SK-N-SH treated with all-trans-retinoic acid at 6 μM for 48 hours (cell line): ENCODE results near the gene CHST15.

Source experiments
- CSDC2 ChIP-seq: fragments of 250-450 bp; sonication (Bioruptor Pico); IDR thresholded peaks from 2 replicates; pipeline ENCODE4 v1.5.0; 2020; ENCODE audit warnings: mild to moderate bottlenecking, moderate library complexity
- OSR1 ChIP-seq: fragments of 250-450 bp; sonication (Bioruptor Pico); IDR thresholded peaks from 2 replicates; pipeline ENCODE4 v1.8.0; 2022; ENCODE audit warnings: moderate library complexity, mild to moderate bottlenecking, inconsistent platforms
- PPARA ChIP-seq: fragments of 250-450 bp; sonication (Bioruptor Pico); IDR thresholded peaks from 2 replicates; pipeline ENCODE4 v1.5.0; 2020; ENCODE audit warnings: mild to moderate bottlenecking, borderline replicate concordance
- RARB ChIP-seq: fragments of 250-450 bp; sonication (Bioruptor Pico); IDR thresholded peaks from 2 replicates; pipeline ENCODE4 v1.8.0; 2021; ENCODE audit warnings: mild to moderate bottlenecking, moderate library complexity
- TCF4 ChIP-seq: fragments of 250-450 bp; sonication (Bioruptor Pico); IDR thresholded peaks from 2 replicates; pipeline ENCODE4 v1.8.0; 2021; ENCODE audit warnings: mild to moderate bottlenecking, moderate library complexity, borderline replicate concordance
- TOX ChIP-seq: fragments of 250-450 bp; sonication (Bioruptor Pico); IDR thresholded peaks from 2 replicates; pipeline ENCODE4 v1.8.0; 2021; ENCODE audit warnings: mild to moderate bottlenecking, moderate library complexity, borderline replicate concordance
- ZFP30 ChIP-seq: fragments of 450-650 bp; formaldehyde crosslinking; IDR thresholded peaks from 2 replicates; pipeline ENCODE4 v1.5.0; 2022; ENCODE audit warnings: mild to moderate bottlenecking, moderate library complexity
- ZNF565 ChIP-seq: fragments of 450-650 bp; formaldehyde crosslinking; conservative IDR thresholded peaks from 2 replicates; pipeline ENCODE4 v1.5.0; 2020; ENCODE audit warnings: low read depth, mild to moderate bottlenecking, moderate library complexity
- TF ChIP-seq, protein P1 (sequence below): fragments of 250-450 bp; sonication (Bioruptor Pico); IDR thresholded peaks from 2 replicates; pipeline ENCODE4 v1.8.0; 2020; ENCODE audit warnings: mild to moderate bottlenecking, moderate library complexity, borderline replicate concordance
- TF ChIP-seq, protein P2 (sequence below): fragments of 250-450 bp; sonication (Bioruptor Pico); IDR thresholded peaks from 2 replicates; pipeline ENCODE4 v1.5.1; 2021; ENCODE audit warnings: mild to moderate bottlenecking, moderate library complexity
- TF ChIP-seq, protein P3 (sequence below): fragments of 250-450 bp; sonication (Bioruptor Pico); IDR thresholded peaks from 2 replicates; pipeline ENCODE4 v1.5.1; 2020; ENCODE audit warnings: low read depth, mild to moderate bottlenecking, moderate library complexity

DNA sequence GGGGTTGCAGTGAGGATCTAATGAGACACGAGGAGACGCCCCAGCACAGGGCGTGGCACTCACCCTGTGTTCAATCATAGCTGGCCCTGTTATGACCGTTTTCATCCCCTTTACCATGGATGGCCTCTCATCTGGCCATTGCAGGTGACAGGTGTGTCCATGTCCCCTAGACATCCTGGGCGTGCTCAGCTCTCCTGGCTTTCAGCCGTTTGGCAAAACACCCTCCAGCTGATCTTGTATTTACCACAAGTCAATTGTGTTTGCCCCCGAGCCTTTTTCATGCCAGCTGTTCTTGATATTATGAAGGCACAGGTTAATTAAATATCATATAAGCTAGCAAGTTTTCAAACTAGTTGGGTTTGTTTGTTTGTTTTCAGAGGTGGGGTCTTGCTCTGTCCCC is 97.1 kb downstream of the CHST15 start:
- TF ChIP-seq, protein P1, sequence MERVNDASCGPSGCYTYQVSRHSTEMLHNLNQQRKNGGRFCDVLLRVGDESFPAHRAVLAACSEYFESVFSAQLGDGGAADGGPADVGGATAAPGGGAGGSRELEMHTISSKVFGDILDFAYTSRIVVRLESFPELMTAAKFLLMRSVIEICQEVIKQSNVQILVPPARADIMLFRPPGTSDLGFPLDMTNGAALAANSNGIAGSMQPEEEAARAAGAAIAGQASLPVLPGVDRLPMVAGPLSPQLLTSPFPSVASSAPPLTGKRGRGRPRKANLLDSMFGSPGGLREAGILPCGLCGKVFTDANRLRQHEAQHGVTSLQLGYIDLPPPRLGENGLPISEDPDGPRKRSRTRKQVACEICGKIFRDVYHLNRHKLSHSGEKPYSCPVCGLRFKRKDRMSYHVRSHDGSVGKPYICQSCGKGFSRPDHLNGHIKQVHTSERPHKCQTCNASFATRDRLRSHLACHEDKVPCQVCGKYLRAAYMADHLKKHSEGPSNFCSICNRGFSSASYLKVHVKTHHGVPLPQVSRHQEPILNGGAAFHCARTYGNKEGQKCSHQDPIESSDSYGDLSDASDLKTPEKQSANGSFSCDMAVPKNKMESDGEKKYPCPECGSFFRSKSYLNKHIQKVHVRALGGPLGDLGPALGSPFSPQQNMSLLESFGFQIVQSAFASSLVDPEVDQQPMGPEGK, result no peak
- TF ChIP-seq ZNF565 (CRISPR knock-in tag) (no peak), PPARA (CRISPR knock-in tag) (no peak), CSDC2 (no peak), RARB (CRISPR knock-in tag) (no peak), ZFP30 (CRISPR knock-in tag) (no peak), OSR1 (CRISPR knock-in tag) (no peak), TCF4 (no peak), TOX (CRISPR knock-in tag) (no peak)
- TF ChIP-seq, protein P2, sequence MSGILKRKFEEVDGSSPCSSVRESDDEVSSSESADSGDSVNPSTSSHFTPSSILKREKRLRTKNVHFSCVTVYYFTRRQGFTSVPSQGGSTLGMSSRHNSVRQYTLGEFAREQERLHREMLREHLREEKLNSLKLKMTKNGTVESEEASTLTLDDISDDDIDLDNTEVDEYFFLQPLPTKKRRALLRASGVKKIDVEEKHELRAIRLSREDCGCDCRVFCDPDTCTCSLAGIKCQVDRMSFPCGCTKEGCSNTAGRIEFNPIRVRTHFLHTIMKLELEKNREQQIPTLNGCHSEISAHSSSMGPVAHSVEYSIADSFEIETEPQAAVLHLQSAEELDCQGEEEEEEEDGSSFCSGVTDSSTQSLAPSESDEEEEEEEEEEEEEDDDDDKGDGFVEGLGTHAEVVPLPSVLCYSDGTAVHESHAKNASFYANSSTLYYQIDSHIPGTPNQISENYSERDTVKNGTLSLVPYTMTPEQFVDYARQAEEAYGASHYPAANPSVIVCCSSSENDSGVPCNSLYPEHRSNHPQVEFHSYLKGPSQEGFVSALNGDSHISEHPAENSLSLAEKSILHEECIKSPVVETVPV (CRISPR knock-in tag), result no peak
- TF ChIP-seq, protein P3, sequence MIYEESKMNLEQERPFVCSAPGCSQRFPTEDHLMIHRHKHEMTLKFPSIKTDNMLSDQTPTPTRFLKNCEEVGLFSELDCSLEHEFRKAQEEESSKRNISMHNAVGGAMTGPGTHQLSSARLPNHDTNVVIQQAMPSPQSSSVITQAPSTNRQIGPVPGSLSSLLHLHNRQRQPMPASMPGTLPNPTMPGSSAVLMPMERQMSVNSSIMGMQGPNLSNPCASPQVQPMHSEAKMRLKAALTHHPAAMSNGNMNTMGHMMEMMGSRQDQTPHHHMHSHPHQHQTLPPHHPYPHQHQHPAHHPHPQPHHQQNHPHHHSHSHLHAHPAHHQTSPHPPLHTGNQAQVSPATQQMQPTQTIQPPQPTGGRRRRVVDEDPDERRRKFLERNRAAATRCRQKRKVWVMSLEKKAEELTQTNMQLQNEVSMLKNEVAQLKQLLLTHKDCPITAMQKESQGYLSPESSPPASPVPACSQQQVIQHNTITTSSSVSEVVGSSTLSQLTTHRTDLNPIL (CRISPR knock-in tag), result no peak
